HCT116 (cell line): Measurements from ENCODE around the gene ATP11B. TPM values are rescaled to one million over a fixed set of nuclear protein-coding genes. Genes with fewer than 3 reads are reported as not detected.

Experiments used
- ATAC-seq: fragments of 200-7000 bp; cut with Tn5 transposase; 2 replicates; pipeline ENCODE4 v1.9.1; 2020; ENCODE audit warnings: mild to moderate bottlenecking, moderate library complexity
- BruUV-seq: library from RNA; stranded (reverse); fragments of 400-500 nt; replicated peaks from 2 replicates; lab custom pipeline; 2021; lab: Mats Ljungman, UMichigan
- CTCF ChIA-PET: fragments of 300-600 bp; sonication (Branson Sonifier 250); formaldehyde crosslinking; loops from one replicate; lab custom pipeline; 2021; ENCODE audit warnings: antibody characterized with exemption; lab: Charles Lee
- POLR2A ChIA-PET: fragments of 300-600, 350-600 bp; sonication (Branson Sonifier 250); formaldehyde crosslinking; loops from one replicate; lab custom pipeline; 2021; ENCODE audit warnings: antibody characterized with exemption; lab: Charles Lee
- RAD21 ChIA-PET, 2 experiments: fragments of 300-600 bp; sonication (Branson Sonifier 250); formaldehyde crosslinking; loops; one replicate each; lab custom pipeline; 2023; ENCODE audit warnings: low total read pairs in 2 of 2; ENCODE audit not compliant: uncharacterized antibody in 2 of 2, unreplicated experiment in 2 of 2, low non-redundant PET in 1 of 2; lab: Charles Lee
- DNase-seq: peaks from one replicate; pipeline ENCODE4 v3.0.0-alpha.2; 2010; ENCODE audit warnings: low read depth, low spot score
- H2AFZ ChIP-seq: fragments of 200-600 bp; shearing (Covaris generic), sonication (generic); 2 replicates; pipeline ENCODE4 v1.6.1; 2017; ENCODE audit warnings: low read depth, mixed run types, mixed read lengths, antibody characterized with exemption, low read length; ENCODE audit not compliant: poor library complexity, severe bottlenecking
- H3K27ac ChIP-seq: 2 replicates; pipeline ENCODE4 v1.5.1; 2012; ENCODE audit warnings: low read depth, low read length
- H3K27me3 ChIP-seq: fragments of 200-600 bp; sonication (generic); 2 replicates; pipeline ENCODE4 v1.6.1; 2016; ENCODE audit warnings: mixed run types, low read length, mixed read lengths; ENCODE audit not compliant: insufficient read depth
- H3K36me3 ChIP-seq, 2 experiments: fragments of 200-500 bp in 1 of 2; fragments of 200-600 bp in 1 of 2; sonication (Bioruptor generic) in 1 of 2; sonication (generic) in 1 of 2; 2 replicates each; pipeline versions ENCODE4 v1.5.1 to v1.6.1; 2014 to 2016; ENCODE audit warnings: low read length in 2 of 2, inconsistent platforms in 1 of 2, mixed read lengths in 1 of 2, mixed run types in 1 of 2; ENCODE audit not compliant: insufficient read depth in 2 of 2, control insufficient read depth in 1 of 2
- H3K4me1 ChIP-seq, 2 experiments: fragments of 200-600 bp in 1 of 2; sonication (generic) in 1 of 2; 2 replicates each; pipeline versions ENCODE4 v1.5.1 to v1.6.1; 2012 to 2017; ENCODE audit warnings: low read length in 2 of 2, inconsistent platforms in 1 of 2, mild to moderate bottlenecking in 1 of 2, mixed read lengths in 1 of 2, mixed run types in 1 of 2, moderate library complexity in 1 of 2; ENCODE audit not compliant: insufficient read depth in 2 of 2, control insufficient read depth in 1 of 2
- H3K4me2 ChIP-seq: fragments of 200-600 bp; sonication (generic); 2 replicates; pipeline ENCODE4 v1.6.1; 2017; ENCODE audit warnings: mixed run types, low read length, mixed read lengths
- H3K4me3 ChIP-seq, 2 experiments: fragments of 200-600 bp in 1 of 2; sonication (generic) in 1 of 2; replicated peaks in 1 of 2; 2 replicates each; pipeline ENCODE4 v1.5.1; 2011 to 2016; ENCODE audit warnings: low read length in 2 of 2, control low read depth in 1 of 2, low read depth in 1 of 2, mild to moderate bottlenecking in 1 of 2, mixed read lengths in 1 of 2, mixed run types in 1 of 2
- H3K79me2 ChIP-seq: fragments of 200-600 bp; sonication (generic); 2 replicates; pipeline ENCODE4 v1.6.1; 2017; ENCODE audit warnings: mild to moderate bottlenecking, mixed run types, low read length, moderate library complexity, mixed read lengths; ENCODE audit not compliant: insufficient read depth
- H3K9ac ChIP-seq: fragments of 200-600 bp; sonication (generic); 2 replicates; pipeline ENCODE4 v1.6.1; 2016; ENCODE audit warnings: low read length, mixed read lengths
- H3K9me2 ChIP-seq: fragments of 200-600 bp; sonication (generic), shearing (Covaris generic); 2 replicates; pipeline ENCODE4 v1.6.1; 2017; ENCODE audit warnings: mixed run types, mild to moderate bottlenecking, moderate library complexity; ENCODE audit not compliant: insufficient read depth
- H3K9me3 ChIP-seq, 2 experiments: fragments of 200-500 bp in 1 of 2; fragments of 200-600 bp in 1 of 2; sonication (Bioruptor generic) in 1 of 2; sonication (generic) in 1 of 2; 2 replicates each; pipeline ENCODE4 v1.6.1; 2014 to 2017; ENCODE audit warnings: low read length in 2 of 2, mixed read lengths in 2 of 2, inconsistent platforms in 1 of 2, low read depth in 1 of 2, mild to moderate bottlenecking in 1 of 2, mixed run types in 1 of 2, moderate library complexity in 1 of 2; ENCODE audit not compliant: control insufficient read depth in 1 of 2, insufficient read depth in 1 of 2
- H4K20me1 ChIP-seq: fragments of 200-600 bp; sonication (generic), shearing (Covaris generic); 2 replicates; pipeline ENCODE4 v1.6.1; 2017; ENCODE audit warnings: mixed run types, mild to moderate bottlenecking, moderate library complexity; ENCODE audit not compliant: insufficient read depth
- ELF1 ChIP-seq: IDR thresholded peaks from 2 replicates; pipeline ENCODE4 v1.6.1; 2012; ENCODE audit warnings: low read depth, borderline replicate concordance
- POLR2AphosphoS5 ChIP-seq: IDR thresholded peaks from 2 replicates; pipeline ENCODE4 v1.6.1; 2011; ENCODE audit warnings: mild to moderate bottlenecking, low read depth, low read length, moderate library complexity
- SIN3A ChIP-seq: IDR thresholded peaks from 2 replicates; pipeline ENCODE4 v1.6.1; 2012; ENCODE audit warnings: low read depth
- SP1 ChIP-seq: IDR thresholded peaks from 2 replicates; pipeline ENCODE4 v1.6.1; 2012; ENCODE audit warnings: low read depth
- SRF ChIP-seq: IDR thresholded peaks from 2 replicates; pipeline ENCODE4 v1.6.1; 2012; ENCODE audit warnings: low read depth
- ZFX ChIP-seq: fragments of 450-650 bp; IDR thresholded peaks from 2 replicates; pipeline ENCODE4 v1.6.1; 2017
- ZNF274 ChIP-seq: fragments of 200-500 bp; sonication (Bioruptor generic); IDR thresholded peaks from 2 replicates; pipeline ENCODE4 v1.6.1; 2014; ENCODE audit warnings: mild to moderate bottlenecking, low read depth, low read length, inconsistent platforms
- intact Hi-C: fragments of 100-400 bp; cut with micrococcal nuclease; formaldehyde crosslinking; loops from 2 replicates; pipeline ENCODE4 v1.10.0; 2022
- total RNA-seq: library from RNA; stranded (reverse); gene quantifications from one replicate; pipeline ENCODE4 v1.2.1, GENCODE V29; 2021; ENCODE audit not compliant: unreplicated experiment
- TF ChIP-seq, protein P1 (sequence below), 3 experiments: fragments of 200-600 bp in 1 of 3; sonication (generic) in 1 of 3; IDR thresholded peaks in 2 of 3; conservative IDR thresholded peaks in 1 of 3; 2 replicates each; pipeline ENCODE4 v1.5.1; 2012 to 2017; ENCODE audit warnings: low read depth in 2 of 3, low read length in 2 of 3, antibody characterized with exemption in 1 of 3, borderline replicate concordance in 1 of 3, control low read depth in 1 of 3, mild to moderate bottlenecking in 1 of 3, mixed read lengths in 1 of 3, mixed run types in 1 of 3, moderate library complexity in 1 of 3; ENCODE audit not compliant: insufficient read depth in 1 of 3
- TF ChIP-seq, protein P2 (sequence below): IDR thresholded peaks from 2 replicates; pipeline ENCODE4 v1.6.1; 2012; ENCODE audit warnings: low read depth
- TF ChIP-seq, protein P3 (sequence below): IDR thresholded peaks from 2 replicates; pipeline ENCODE4 v1.6.1; 2011; ENCODE audit warnings: mild to moderate bottlenecking, low read length, moderate library complexity; ENCODE audit not compliant: insufficient replicate concordance; ENCODE audit errors: extremely low read depth

Gene ATP11B
- total RNA-seq, 1 experiment from 2014 or later = 53.0 TPM

DNA sequence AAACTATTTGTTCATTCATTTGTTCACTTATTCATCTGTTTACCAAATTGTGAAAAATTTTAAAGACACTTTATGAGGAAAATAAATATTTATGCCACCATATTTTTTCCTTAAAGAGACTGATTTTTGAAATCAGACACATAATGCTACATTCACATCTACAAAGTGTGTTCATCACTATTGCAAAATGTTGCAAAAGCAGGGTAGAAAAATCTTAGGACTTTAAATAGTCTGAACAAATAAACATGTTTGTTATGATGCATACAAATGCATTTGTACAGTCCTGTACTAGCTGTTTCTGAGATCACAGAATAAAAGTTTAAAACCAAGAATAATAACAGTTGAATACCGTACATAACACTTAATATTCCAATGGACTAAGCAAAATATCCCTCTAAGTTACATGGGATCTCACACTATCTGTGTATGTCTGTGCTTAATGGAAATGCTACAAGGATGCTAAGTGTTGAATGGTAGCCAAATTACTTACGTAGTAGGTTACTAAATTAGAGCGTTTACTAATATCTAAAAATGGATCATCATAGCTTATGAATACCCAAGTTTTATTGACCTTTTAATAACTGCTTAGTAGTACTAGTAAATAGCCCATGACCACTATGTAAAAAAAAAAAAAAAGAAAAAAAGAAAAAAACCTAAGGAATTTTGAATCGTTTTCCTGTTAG lies 25.1 kb downstream of the ATP11B start:
- Histone ChIP-seq H4K20me1 (no peaks in the 10 kb centered on the region), H2AFZ (no peak overlapping the region), H3K27ac (no peak overlapping the region), H3K4me2 (no peak overlapping the region), H3K36me3 (no peaks in the 10 kb centered on the region), H3K4me1 (no peaks in the 10 kb centered on the region), H3K27me3 (no peaks in the 10 kb centered on the region), H3K9ac (no peak overlapping the region), H3K9me2 (no peaks in the 10 kb centered on the region), H3K4me3 (no peak overlapping the region), H3K79me2 (peaks cover 28% of the 10 kb centered on the region), H3K9me3 (no peaks in the 10 kb centered on the region)
- BruUV-seq = no TSS peak
- ChIA-PET CTCF (no interaction called here), RAD21 (no interaction called here), POLR2A (no interaction called here)
- DNase-seq = no peak
- intact Hi-C loops = no loop called here
- ATAC-seq = no peak
- TF ChIP-seq SP1 (no peak), ZNF274 (no peak), SRF (no peak), ZFX (no peak)
- TF ChIP-seq, protein P1, sequence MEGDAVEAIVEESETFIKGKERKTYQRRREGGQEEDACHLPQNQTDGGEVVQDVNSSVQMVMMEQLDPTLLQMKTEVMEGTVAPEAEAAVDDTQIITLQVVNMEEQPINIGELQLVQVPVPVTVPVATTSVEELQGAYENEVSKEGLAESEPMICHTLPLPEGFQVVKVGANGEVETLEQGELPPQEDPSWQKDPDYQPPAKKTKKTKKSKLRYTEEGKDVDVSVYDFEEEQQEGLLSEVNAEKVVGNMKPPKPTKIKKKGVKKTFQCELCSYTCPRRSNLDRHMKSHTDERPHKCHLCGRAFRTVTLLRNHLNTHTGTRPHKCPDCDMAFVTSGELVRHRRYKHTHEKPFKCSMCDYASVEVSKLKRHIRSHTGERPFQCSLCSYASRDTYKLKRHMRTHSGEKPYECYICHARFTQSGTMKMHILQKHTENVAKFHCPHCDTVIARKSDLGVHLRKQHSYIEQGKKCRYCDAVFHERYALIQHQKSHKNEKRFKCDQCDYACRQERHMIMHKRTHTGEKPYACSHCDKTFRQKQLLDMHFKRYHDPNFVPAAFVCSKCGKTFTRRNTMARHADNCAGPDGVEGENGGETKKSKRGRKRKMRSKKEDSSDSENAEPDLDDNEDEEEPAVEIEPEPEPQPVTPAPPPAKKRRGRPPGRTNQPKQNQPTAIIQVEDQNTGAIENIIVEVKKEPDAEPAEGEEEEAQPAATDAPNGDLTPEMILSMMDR (IDR thresholded peaks at IDR 0.05 in 2 of 3, conservative IDR thresholded peaks at IDR 0.05 in 1 of 3; ENCODE audit: borderline replicate concordance in 1 of 3, insufficient read depth in 1 of 3, low read depth in 2 of 3, low read length in 2 of 3) = no peak

DNA sequence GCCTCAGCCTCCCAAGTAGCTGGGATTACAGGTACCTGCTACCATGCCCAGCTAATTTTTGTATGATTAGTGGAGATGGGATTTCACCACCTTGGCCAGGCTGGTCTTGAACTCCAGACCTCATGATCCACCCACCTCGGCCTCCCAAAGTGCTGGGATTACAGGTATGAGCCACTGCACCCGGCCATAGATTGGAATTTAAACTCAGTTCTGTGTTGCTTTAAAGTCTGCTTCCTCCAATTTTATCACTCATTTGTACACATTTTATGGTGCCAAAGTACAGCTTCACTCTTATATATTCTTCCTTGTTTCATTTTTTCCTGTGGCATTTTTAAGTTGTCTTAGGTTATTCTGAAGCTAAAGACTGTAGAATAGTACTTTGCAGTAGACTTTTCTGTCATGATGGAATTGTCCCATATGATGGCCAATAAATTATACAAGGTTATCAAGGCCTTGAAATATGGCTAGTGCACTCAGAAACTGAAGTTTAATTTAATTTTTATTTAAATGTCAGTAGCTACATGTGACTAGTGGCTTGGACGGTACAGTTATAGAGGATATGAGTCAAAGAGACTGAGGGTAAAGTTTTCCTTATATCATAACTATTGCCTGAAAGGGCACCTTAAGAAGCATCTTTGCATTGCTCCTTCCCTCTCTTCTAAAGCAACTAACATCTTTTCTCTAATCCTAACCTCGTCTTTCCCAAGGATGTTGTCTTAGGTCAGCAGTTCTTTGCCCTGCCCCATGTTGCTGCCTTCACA lies 28.1 kb downstream of the ATP11B start:
- ATAC-seq = no peak
- H3K9me2 ChIP-seq = no peaks in the 10 kb centered on the region
- CTCF ChIA-PET = no interaction called here
- TF ChIP-seq ELF1 (no peak), POLR2AphosphoS5 (no peak), SP1 (no peak), SIN3A (no peak)
- TF ChIP-seq, protein P2, sequence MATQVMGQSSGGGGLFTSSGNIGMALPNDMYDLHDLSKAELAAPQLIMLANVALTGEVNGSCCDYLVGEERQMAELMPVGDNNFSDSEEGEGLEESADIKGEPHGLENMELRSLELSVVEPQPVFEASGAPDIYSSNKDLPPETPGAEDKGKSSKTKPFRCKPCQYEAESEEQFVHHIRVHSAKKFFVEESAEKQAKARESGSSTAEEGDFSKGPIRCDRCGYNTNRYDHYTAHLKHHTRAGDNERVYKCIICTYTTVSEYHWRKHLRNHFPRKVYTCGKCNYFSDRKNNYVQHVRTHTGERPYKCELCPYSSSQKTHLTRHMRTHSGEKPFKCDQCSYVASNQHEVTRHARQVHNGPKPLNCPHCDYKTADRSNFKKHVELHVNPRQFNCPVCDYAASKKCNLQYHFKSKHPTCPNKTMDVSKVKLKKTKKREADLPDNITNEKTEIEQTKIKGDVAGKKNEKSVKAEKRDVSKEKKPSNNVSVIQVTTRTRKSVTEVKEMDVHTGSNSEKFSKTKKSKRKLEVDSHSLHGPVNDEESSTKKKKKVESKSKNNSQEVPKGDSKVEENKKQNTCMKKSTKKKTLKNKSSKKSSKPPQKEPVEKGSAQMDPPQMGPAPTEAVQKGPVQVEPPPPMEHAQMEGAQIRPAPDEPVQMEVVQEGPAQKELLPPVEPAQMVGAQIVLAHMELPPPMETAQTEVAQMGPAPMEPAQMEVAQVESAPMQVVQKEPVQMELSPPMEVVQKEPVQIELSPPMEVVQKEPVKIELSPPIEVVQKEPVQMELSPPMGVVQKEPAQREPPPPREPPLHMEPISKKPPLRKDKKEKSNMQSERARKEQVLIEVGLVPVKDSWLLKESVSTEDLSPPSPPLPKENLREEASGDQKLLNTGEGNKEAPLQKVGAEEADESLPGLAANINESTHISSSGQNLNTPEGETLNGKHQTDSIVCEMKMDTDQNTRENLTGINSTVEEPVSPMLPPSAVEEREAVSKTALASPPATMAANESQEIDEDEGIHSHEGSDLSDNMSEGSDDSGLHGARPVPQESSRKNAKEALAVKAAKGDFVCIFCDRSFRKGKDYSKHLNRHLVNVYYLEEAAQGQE = no peak
- TF ChIP-seq, protein P3, sequence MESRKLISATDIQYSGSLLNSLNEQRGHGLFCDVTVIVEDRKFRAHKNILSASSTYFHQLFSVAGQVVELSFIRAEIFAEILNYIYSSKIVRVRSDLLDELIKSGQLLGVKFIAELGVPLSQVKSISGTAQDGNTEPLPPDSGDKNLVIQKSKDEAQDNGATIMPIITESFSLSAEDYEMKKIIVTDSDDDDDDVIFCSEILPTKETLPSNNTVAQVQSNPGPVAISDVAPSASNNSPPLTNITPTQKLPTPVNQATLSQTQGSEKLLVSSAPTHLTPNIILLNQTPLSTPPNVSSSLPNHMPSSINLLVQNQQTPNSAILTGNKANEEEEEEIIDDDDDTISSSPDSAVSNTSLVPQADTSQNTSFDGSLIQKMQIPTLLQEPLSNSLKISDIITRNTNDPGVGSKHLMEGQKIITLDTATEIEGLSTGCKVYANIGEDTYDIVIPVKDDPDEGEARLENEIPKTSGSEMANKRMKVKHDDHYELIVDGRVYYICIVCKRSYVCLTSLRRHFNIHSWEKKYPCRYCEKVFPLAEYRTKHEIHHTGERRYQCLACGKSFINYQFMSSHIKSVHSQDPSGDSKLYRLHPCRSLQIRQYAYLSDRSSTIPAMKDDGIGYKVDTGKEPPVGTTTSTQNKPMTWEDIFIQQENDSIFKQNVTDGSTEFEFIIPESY = no peak

More for the DNA sequence above, 28.1 kb downstream of the ATP11B start:
- H3K27me3 ChIP-seq = no peaks in the 10 kb centered on the region
- no peak overlapping the region for H2AFZ ChIP-seq
- RAD21 ChIA-PET = interaction anchor here in 1 of 2 experiments (0.7 kb wide), 1 partner anchor 29 kb away, joined by 3 read pairs; no protein-coding TSS in a partner anchor
- H3K79me2 ChIP-seq = peaks cover 30% of the 10 kb centered on the region
- H3K4me2 ChIP-seq = no peak overlapping the region
- H4K20me1 ChIP-seq = no peaks in the 10 kb centered on the region
- DNase-seq = no peak
- no peaks in the 10 kb centered on the region for H3K4me1 ChIP-seq
- intact Hi-C loops = no loop called here
- no peak overlapping the region for H3K9ac ChIP-seq
- POLR2A ChIA-PET = no interaction called here
- no peak overlapping the region for H3K4me3 ChIP-seq
- H3K9me3 ChIP-seq = no peaks in the 10 kb centered on the region
- H3K27ac ChIP-seq = no peak overlapping the region
- H3K36me3 ChIP-seq = no peaks in the 10 kb centered on the region
- no TSS peak for BruUV-seq
